GM23338 (cell line): Measurements from ENCODE around the gene FBP1. TPM values are rescaled to one million over a fixed set of nuclear protein-coding genes. Genes with fewer than 3 reads are reported as not detected.

Experiments
- ATAC-seq: fragments of 200-7000 bp; cut with Tn5 transposase; 3 replicates; pipeline ENCODE4 v1.9.1; 2020
- DNase-seq: peaks from one replicate; pipeline ENCODE4 v3.0.0-alpha.2; 2015; ENCODE audit warnings: low spot score
- H2AFZ ChIP-seq: fragments of 200-600 bp; sonication (generic); 2 replicates; pipeline ENCODE4 v1.8.0; 2016; ENCODE audit warnings: antibody characterized with exemption, mild to moderate bottlenecking, moderate library complexity
- H3F3A ChIP-seq: fragments of 200-600 bp; sonication (generic); replicated peaks from 2 replicates; pipeline ENCODE4 v1.8.0; 2017; ENCODE audit warnings: antibody characterized with exemption, mixed run types, low read depth
- H3K27ac ChIP-seq: fragments of 200-600 bp; sonication (generic); 2 replicates; pipeline ENCODE4 v1.6.1; 2016; ENCODE audit warnings: low read depth
- H3K27me3 ChIP-seq: fragments of 200-600 bp; sonication (generic); 2 replicates; pipeline ENCODE4 v1.8.0; 2016; ENCODE audit warnings: mild to moderate bottlenecking, mixed run types, moderate library complexity; ENCODE audit not compliant: insufficient read depth
- H3K36me3 ChIP-seq: fragments of 200-600 bp; sonication (generic); 2 replicates; pipeline ENCODE4 v1.8.0; 2016; ENCODE audit warnings: mild to moderate bottlenecking; ENCODE audit not compliant: insufficient read depth
- H3K4me1 ChIP-seq: fragments of 200-600 bp; sonication (generic); 2 replicates; pipeline ENCODE4 v1.8.0; 2016; ENCODE audit warnings: mild to moderate bottlenecking, moderate library complexity; ENCODE audit not compliant: insufficient read depth
- H3K4me2 ChIP-seq: fragments of 200-600 bp; sonication (generic); 2 replicates; pipeline ENCODE4 v1.7.1; 2017; ENCODE audit warnings: mixed run types
- H3K4me3 ChIP-seq: fragments of 200-600 bp; sonication (generic); 2 replicates; pipeline ENCODE4 v1.6.1; 2016; ENCODE audit warnings: mixed run types
- H3K79me2 ChIP-seq: fragments of 200-600 bp; sonication (generic); replicated peaks from 2 replicates; pipeline ENCODE4 v1.8.0; 2017; ENCODE audit warnings: mild to moderate bottlenecking; ENCODE audit not compliant: insufficient read depth
- H3K9me2 ChIP-seq: fragments of 200-600 bp; sonication (generic); 2 replicates; pipeline ENCODE4 v1.8.0; 2017; ENCODE audit not compliant: insufficient read depth
- H4K20me1 ChIP-seq: fragments of 200-600 bp; sonication (generic); replicated peaks from 2 replicates; pipeline ENCODE4 v1.8.0; 2017; ENCODE audit warnings: mild to moderate bottlenecking; ENCODE audit not compliant: insufficient read depth
- H3K27ac Mint-ChIP-seq: 2 replicates; pipeline ENCODE4 v1.8.0; 2020; ENCODE audit warnings: inconsistent platforms, mild to moderate bottlenecking, moderate library complexity, mixed read lengths
- H3K27me3 Mint-ChIP-seq: 3 replicates; pipeline ENCODE4 v1.8.0; 2022; ENCODE audit warnings: low read depth, mild to moderate bottlenecking, moderate library complexity, mixed read lengths, inconsistent platforms; ENCODE audit not compliant: insufficient read depth, poor library complexity
- H3K36me3 Mint-ChIP-seq: 3 replicates; pipeline ENCODE4 v1.8.0; 2021; ENCODE audit warnings: low read depth, mild to moderate bottlenecking, inconsistent platforms, moderate library complexity, mixed read lengths
- H3K4me1 Mint-ChIP-seq: 3 replicates; pipeline ENCODE4 v1.8.0; 2020; ENCODE audit warnings: mild to moderate bottlenecking, inconsistent platforms, mixed read lengths
- H3K4me3 Mint-ChIP-seq: 3 replicates; pipeline ENCODE4 v1.8.0; 2021; ENCODE audit warnings: moderate library complexity, mild to moderate bottlenecking, inconsistent platforms, mixed read lengths
- H3K9me3 Mint-ChIP-seq: 3 replicates; pipeline ENCODE4 v1.8.0; 2020; ENCODE audit warnings: moderate library complexity, mild to moderate bottlenecking, inconsistent platforms, mixed read lengths
- CREB1 ChIP-seq: fragments of 250-450 bp; sonication (Bioruptor Pico); IDR thresholded peaks from 2 replicates; pipeline ENCODE4 v1.5.0; 2020; ENCODE audit warnings: low read depth, mild to moderate bottlenecking, moderate library complexity
- EZH2 ChIP-seq: fragments of 200-600 bp; sonication (generic); IDR thresholded peaks from one replicate; pipeline ENCODE4 v1.8.0; 2017; ENCODE audit warnings: antibody characterized with exemption, mild to moderate bottlenecking, low read depth; ENCODE audit not compliant: unreplicated experiment
- EZH2phosphoT487 ChIP-seq: fragments of 200-600 bp; sonication (generic); IDR thresholded peaks from one replicate; pipeline ENCODE4 v1.8.1; 2018; ENCODE audit warnings: antibody characterized with exemption; ENCODE audit not compliant: unreplicated experiment
- JUNB ChIP-seq: IDR thresholded peaks from one replicate; pipeline ENCODE4 v1.6.1; 2016; ENCODE audit warnings: antibody characterized with exemption; ENCODE audit not compliant: unreplicated experiment
- NANOG ChIP-seq: IDR thresholded peaks from 2 replicates; pipeline ENCODE4 v1.6.1; 2016; ENCODE audit warnings: antibody characterized with exemption, borderline replicate concordance
- ZNF114 ChIP-seq: fragments of 250-450 bp; sonication (Bioruptor Pico); IDR thresholded peaks from 2 replicates; pipeline ENCODE4 v1.5.0; 2020; ENCODE audit warnings: mild to moderate bottlenecking, moderate library complexity
- ZNF331 ChIP-seq: fragments of 250-450 bp; sonication (Bioruptor Pico); IDR thresholded peaks from 2 replicates; pipeline ENCODE4 v1.5.0; 2020; ENCODE audit warnings: low read depth, mild to moderate bottlenecking, moderate library complexity
- polyA plus RNA-seq: library from polyadenylated mRNA; unstranded; fragments of >200 nt; fragmentation: Nextera tagmentation; extraction: Ambion mirVana; gene quantifications from 2 replicates; pipeline ENCODE4 v1.2.1, GENCODE V29; 2016
- total RNA-seq: library from RNA; depleted of rRNA; stranded (reverse); fragments of >200 nt; shearing (Covaris generic); gene quantifications from 2 replicates; pipeline ENCODE4 v1.2.3, GENCODE V29; 2014
- TF ChIP-seq, protein P1 (sequence below): IDR thresholded peaks from one replicate; pipeline ENCODE4 v1.6.1; 2018; ENCODE audit warnings: antibody characterized with exemption; ENCODE audit not compliant: unreplicated experiment
- TF ChIP-seq, protein P2 (sequence below), 2 experiments: fragments of 200-600 bp in 1 of 2; sonication (generic) in 1 of 2; conservative IDR thresholded peaks; 2 replicates each; pipeline versions ENCODE4 v1.5.1 to v1.6.1; 2016 to 2017; ENCODE audit warnings: antibody characterized with exemption in 2 of 2, low read depth in 2 of 2, mild to moderate bottlenecking in 2 of 2, moderate library complexity in 1 of 2

Gene FBP1
- total and polyA plus RNA-seq, 2 experiments from 2014 or later = 3.0 to 3.3 TPM

GRCh38 chr9:94600258-94600657 lies 39.1 kb downstream of the FBP1 start (continued):
- TF ChIP-seq NANOG (no peak), ZNF331 (no peak), JUNB (no peak), ZNF114 (CRISPR knock-in tag) (no peak), CREB1 (no peak), EZH2 (no peak)
- TF ChIP-seq, protein P1, sequence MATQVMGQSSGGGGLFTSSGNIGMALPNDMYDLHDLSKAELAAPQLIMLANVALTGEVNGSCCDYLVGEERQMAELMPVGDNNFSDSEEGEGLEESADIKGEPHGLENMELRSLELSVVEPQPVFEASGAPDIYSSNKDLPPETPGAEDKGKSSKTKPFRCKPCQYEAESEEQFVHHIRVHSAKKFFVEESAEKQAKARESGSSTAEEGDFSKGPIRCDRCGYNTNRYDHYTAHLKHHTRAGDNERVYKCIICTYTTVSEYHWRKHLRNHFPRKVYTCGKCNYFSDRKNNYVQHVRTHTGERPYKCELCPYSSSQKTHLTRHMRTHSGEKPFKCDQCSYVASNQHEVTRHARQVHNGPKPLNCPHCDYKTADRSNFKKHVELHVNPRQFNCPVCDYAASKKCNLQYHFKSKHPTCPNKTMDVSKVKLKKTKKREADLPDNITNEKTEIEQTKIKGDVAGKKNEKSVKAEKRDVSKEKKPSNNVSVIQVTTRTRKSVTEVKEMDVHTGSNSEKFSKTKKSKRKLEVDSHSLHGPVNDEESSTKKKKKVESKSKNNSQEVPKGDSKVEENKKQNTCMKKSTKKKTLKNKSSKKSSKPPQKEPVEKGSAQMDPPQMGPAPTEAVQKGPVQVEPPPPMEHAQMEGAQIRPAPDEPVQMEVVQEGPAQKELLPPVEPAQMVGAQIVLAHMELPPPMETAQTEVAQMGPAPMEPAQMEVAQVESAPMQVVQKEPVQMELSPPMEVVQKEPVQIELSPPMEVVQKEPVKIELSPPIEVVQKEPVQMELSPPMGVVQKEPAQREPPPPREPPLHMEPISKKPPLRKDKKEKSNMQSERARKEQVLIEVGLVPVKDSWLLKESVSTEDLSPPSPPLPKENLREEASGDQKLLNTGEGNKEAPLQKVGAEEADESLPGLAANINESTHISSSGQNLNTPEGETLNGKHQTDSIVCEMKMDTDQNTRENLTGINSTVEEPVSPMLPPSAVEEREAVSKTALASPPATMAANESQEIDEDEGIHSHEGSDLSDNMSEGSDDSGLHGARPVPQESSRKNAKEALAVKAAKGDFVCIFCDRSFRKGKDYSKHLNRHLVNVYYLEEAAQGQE = no peak

DNA sequence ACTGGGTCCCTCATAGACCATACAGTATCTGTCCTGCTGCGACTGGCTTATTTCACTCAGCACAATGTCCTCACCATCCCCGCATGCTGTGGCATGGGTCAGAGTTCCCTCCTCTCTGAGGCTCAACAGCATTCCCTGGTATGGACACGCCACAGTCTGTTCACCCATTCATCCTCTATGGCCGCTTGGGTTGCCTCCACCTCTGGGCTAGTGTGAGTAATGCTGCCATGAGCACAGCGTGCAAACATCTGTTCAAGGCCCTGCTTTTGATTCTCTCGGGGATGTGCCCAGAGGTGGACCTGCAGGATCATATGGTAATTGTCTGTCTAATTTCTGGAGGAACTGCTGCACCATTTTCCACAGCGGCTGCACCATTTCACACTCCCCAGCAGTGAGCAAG lies 40.2 kb downstream of the FBP1 start:
- no peak overlapping the region for H3K27ac Mint-ChIP-seq
- Histone ChIP-seq H3K27me3 (no peaks in the 10 kb centered on the region), H2AFZ (no peak overlapping the region), H3K9me2 (no peaks in the 10 kb centered on the region), H3K79me2 (no peaks in the 10 kb centered on the region), H4K20me1 (no peaks in the 10 kb centered on the region), H3K27ac (no peak overlapping the region), H3K36me3 (no peaks in the 10 kb centered on the region), H3K4me2 (no peak overlapping the region), H3K4me3 (no peak overlapping the region), H3K4me1 (no peaks in the 10 kb centered on the region; the same call in 1 of the 2 replicates), H3F3A (0 out of 2 replicates have a peak, but pooled peaks cover 3% of the 10 kb centered on the region)
- ATAC-seq (no peak), DNase-seq (no peak)
- H3K27me3 Mint-ChIP-seq = peaks cover 2% of the 10 kb centered on the region
- no peak for TF ChIP-seq EZH2phosphoT487
- TF ChIP-seq, protein P2, sequence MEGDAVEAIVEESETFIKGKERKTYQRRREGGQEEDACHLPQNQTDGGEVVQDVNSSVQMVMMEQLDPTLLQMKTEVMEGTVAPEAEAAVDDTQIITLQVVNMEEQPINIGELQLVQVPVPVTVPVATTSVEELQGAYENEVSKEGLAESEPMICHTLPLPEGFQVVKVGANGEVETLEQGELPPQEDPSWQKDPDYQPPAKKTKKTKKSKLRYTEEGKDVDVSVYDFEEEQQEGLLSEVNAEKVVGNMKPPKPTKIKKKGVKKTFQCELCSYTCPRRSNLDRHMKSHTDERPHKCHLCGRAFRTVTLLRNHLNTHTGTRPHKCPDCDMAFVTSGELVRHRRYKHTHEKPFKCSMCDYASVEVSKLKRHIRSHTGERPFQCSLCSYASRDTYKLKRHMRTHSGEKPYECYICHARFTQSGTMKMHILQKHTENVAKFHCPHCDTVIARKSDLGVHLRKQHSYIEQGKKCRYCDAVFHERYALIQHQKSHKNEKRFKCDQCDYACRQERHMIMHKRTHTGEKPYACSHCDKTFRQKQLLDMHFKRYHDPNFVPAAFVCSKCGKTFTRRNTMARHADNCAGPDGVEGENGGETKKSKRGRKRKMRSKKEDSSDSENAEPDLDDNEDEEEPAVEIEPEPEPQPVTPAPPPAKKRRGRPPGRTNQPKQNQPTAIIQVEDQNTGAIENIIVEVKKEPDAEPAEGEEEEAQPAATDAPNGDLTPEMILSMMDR (conservative IDR thresholded peaks at IDR 0.05; ENCODE audit: low read depth in 2 of 2) = no peak
- peaks cover 8% of the 10 kb centered on the region for H3K4me1 Mint-ChIP-seq
- no peak overlapping the region for H3K4me3 Mint-ChIP-seq
- H3K9me3 Mint-ChIP-seq = no peaks in the 10 kb centered on the region
- no peaks in the 10 kb centered on the region for H3K36me3 Mint-ChIP-seq
